NCI-H774 (cell line): Measurements from ENCODE around the gene SOCS2.
"Not testable (repeated sequence)": the region's sequence is repeated elsewhere in the genome, so short reads cannot be mapped to it uniquely, and the experiment has no call there.

Experiments used
- DNase-seq: peaks from one replicate; lab custom pipeline; 2025; lab: John Stamatoyannopoulos, UW

Gene SOCS2

DNA sequence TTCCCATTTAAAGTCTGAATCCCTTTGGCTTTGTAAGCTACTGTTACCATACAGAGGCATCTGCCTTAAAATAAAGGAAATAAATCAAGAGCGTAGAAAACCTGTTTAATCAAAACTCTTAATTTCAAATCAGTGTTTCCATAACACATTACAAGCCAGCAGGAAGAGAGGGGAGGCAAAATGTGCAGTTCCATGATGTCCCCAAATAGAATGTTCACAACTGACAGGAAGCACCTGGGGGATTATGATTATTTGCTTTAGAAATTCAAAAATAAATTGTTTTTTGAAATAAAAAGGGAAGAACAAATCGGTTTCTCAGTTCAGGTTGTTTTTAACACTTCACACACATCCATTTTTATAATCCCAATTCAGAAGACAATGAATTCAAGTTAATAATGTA lies 21.4 kb downstream of the SOCS2 start:
- no peak for DNase-seq

DNA sequence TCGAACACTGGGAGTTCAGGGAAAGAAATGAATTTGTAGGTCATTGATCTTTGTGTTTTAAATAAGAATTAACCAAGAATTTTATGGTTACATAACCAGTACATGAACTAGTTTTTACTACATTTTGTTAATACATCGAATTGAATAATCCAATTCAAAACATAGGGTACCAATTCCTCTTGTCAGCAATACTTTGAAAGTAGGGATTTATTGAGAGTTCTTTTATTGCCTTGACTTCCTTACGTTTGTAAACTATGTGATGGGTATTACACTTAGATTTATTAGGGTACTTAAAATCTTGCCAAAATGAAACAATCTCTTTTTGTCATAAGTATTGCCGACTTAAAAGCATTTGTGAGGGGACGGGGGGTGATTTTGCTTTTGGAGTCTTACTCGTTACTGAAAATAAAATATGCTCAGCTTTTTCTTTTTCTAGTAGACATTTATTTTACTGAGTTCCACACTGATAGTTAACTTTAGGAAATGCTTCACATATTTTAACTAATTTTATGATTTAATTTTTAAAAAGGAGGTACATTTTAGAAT lies 22.4 kb downstream of the SOCS2 start:
- DNase-seq = no peak

DNA sequence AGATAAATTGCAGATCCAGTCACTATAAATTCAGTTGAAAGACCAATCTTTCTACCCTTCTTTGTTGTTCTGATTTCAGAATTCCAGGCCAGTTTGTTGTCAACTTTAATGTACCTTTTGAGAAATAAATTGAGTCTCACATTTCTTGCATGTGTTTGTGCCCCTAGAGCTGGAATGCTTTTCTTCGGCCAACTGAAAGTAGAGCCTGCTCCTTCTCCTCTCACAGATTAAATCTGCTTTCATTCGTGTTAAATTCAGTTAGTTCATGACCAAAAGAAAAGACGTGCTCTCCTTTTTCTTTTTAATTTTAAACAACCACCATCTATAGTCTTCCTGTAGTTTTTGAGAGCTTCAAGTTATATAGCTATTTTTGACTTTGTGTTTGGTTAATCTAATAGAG lies 22.9 kb downstream of the SOCS2 start:
- DNase-seq = no peak

DNA sequence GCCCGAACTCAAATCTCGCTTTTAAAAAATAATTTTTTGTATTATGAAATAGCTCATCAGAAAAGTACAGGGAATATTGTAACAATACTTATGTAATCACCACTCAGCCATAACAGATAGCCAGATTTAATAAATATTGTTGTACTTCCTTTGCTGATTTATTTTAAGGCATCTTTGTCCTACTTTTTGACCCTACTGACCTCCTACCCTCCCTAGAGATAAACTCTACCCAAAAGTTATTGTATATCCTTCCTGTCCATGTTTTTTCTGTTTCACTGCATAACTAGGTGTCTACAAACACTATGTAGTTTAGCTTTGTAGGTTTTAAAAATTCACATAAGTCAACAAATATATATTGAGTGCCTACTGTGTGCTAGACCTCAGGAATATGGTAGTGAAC lies 25.1 kb downstream of the SOCS2 start:
- DNase-seq = no peak

DNA sequence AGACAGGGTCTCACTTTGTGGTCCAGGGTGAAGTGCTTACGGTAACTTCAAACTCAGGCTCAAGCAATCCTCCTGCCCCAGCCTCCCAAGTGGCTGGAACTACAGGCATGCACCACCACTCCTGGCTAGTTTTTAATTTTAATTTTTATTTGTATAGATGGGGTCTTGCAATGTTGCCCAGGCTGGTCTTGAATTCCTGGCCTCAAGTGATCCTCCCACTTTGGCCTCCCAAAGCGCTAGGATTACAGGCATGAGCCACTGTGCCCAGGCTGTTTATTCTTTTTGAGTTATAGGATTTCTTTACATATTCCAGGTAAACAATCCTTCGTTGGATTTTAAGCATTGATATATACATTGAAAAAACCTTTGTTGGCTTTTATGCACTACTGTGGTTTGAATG lies 26.7 kb downstream of the SOCS2 start:
- no peak for DNase-seq

DNA sequence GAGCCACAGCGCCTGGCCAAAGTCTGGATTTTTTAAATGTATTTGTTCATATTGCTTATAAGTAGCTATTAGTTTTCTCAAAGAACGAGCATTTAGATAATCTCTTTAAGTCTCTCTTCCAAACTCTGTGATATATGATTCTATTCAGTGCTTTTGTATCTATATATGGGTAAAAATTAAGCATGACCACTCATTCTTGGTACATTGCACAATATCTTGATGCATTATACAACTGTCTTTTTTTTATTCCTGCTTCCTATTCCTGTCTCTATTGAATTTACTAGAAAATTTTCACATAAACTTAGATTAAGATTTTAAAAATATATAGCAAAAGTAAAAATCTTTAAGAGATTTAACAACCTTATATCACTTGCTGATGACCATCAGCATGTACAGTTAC lies 29.1 kb downstream of the SOCS2 start:
- no peak for DNase-seq

DNA sequence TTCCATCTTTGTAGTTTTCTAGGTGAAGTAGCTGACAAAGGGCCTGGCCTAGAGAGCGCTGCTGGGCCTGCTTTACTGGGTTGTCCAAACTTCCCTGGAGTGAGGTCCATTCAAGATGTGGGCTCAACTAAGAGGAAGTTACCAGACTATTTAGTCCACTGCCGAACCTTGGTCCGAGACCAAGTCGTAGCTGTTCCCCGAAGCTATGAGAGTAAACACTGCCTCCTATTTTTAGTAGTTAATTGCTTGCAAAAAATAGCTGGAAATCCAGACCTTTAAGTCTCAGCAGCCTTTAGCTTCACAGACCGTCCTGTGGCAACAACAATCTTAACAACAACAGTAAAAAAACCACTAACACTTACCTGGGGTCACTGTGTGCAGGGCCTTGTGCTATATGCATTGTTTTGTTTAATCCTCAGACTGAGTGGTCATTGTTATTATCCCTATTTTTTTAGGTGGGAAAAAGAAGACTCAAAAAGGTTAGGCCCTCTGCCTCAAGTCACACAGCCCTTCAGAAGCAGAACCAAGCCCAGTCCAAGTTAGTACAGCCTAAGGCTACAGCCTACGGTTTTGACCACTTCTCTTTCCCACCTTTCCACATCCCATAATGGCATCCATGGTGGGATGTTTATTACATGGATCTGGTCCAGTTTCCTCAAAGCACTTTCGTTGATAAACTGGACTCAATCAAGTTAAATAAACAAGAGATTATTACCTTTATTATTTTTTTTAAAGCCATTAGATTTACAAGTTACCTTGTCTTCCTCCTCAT lies 30.6 kb downstream of the SOCS2 start:
- no peak for DNase-seq

DNA sequence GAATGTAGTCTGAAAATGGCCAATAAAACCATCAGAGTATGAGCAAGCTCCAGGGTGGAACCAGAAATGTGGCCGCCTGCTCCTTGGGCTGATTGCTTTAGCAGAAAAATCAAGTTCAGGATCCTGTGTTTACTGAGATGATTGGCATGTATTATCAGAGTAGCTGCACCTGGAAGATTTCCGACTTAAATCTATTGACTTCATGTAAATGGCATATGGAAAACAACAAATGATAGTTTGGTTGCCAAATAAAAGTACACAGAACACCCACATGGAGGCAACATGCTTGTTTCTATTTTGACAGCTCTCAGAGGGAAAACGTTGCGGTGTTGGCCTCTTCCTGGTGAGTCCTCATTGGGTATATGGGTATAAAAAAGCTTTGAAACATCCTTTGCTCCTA lies 31.3 kb downstream of the SOCS2 start:
- no peak for DNase-seq

DNA sequence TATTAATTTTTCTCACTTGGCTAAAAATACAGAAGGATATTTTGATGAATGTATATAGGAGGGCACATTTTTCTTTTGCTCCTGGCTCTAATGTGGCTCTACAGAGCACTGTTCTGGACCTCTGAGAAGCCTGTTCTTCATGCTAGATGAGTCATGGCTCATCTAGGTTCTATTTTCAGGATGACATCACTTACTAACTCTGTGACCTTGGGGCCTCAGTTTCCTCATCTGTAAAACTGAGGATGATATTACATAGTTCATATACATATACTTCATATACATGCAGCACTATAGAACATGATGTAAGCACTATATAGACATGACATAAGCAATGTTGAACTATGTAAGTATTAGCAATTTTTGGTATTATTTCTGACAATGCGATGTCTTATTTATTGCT lies 35.8 kb downstream of the SOCS2 start:
- no peak for DNase-seq

DNA sequence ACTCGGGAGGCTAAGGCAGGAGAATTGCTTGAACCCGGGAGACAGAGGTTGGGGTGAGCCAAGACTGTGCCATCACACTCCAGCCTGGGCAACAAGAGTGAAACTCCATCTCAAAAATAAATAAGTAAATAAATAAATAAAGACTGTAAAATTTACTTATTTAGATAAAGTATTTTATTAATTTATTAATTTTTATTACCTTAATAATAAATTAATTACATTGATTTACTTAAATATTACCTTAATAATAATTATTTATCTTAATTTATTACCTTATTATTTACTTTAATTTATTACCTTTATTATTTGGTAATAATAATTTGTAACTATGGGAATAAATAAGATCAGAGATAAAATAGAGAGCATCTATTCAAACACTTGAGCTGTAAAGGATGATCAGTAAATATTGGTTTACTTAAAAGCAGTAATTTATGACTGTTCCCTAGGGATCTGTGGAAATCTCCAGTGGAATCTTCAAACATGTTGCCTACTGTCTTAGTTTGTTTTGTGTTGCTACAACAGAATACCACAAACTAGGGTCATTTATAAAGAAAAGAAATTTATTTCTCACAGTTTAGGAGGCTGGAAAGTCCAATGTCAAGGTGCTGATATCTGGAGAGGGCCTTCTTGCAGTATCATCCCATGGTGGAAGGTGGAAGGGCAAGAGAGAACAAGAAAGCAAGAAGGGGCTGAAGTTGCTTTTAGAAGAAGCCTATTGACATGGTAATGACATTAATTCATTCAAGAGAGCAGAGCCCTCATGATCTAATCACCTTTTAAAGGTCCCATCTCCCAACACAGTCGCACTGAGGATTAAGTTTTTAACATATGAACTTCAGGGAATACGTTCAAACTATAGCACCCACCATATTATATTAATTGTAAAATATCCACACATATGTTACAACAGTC lies 37.1 kb downstream of the SOCS2 start:
- DNase-seq = no peak

DNA sequence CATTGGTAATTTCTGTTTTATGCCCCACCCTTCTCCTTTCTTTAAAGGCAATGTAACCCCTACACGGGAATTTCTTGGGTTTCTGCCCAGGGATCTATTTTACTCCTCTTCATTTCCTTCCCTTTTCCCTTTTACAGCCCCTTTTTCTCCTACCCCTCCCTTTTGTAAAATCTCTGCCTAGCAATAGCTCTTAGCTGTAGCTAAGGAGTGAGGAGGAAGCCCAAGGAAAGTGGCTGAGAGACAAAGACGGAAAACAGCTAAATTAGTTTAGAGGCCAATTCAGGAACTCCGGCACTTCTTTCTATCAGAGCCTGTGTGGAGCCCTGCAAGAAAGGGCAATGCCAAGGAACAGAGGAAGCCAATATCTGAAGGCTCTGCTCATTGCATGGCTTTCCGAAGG lies 40.3 kb downstream of the SOCS2 start:
- no peak for DNase-seq

DNA sequence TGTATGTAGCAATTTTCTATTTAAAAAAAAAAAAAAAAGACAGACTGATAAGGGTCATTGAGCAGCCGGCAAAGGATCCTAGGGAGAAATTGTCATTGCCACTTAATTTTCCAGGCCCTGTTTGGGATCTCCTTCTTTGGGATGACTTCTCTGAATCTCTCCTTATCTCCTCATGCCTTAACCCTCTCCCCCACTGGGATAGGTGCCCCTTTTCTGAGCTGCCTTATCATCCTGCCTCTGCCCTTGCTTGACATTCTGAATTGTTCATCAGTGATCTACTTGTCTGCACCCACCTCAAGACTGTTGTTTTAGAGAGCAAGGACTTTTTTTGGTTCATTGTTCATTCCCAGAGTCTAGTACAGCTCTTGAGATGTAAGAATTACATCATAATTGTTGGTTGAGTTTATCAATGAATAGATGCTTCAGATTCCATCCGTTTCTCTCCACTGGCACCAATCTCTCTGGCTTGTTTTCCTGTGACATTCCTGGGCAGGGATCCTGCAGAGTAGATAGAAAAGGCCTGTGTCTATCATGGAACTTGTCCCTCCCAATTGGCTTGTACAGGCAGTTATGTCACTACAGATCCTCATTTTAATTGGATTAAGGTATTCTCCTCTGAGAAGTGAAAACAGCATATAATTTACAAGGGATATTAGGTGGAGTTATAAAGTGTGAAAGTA lies 42.6 kb downstream of the SOCS2 start:
- DNase-seq = no peak

DNA sequence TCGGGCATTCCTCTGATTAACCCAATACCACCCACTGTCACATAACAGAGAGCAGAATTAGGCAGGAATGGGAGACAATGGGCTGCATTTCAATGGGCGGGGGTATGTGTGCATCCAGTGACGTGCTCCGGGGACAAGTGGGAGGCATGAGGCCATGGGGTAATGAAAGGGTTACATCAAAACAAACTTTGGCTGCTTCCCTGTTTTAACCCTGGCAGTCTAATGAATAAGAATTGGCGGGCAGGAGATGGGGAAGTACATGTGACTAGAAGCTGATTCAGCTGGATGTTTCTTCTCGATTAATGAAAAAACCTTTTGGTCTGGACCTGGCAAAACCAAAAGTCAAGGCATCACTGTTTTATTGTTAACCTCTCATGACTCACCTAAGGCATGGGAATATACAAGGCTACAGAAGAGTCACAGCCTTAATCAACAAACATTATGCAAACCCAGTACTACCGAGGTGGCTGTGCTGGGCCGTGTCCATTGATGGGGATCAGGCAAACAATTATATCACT lies 44.2 kb downstream of the SOCS2 start:
- no peak for DNase-seq

DNA sequence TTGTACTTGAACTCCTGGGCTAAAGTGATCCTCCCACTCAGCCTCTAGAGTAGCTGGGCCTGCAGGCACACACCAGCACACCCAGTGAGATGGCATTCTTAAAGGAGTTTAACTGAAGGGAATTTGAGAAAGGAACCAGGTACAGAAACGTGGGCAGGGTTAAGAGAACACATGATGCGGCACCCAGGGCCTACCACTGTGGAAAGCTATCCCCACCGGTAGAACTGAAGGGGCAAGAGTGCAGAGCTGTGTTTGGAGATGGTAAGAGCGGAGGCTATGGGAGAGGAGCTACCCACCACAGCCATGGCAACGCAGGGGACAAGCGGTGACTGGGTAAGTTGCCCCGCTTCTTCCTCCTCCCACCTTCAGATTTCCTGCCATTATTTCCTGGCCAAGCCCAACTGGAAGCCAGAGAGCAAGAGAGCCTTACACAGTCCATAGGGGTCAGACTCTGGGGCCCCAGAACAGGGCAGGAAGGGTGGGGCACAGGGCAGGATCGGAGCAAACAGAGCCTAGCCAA lies 46.5 kb downstream of the SOCS2 start:
- DNase-seq = no peak

DNA sequence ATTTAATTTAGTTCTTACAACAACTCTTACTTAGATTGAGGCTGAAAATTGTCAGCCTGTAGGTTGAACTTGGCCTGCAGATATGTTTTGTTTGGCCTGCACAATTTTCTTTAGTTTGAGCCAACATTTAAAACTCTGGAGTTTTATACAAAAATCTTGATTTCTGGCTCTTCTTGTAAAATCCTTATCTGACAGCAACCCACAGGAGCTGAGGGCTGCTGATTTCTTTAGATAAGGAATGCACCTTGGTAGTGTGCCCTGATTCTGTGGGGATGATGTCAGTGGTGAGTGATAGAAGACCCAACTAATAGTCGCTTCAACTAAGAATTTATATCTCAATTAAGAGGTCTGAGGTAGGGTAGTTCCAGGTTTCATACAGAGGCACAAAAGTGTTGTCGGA lies 49.5 kb downstream of the SOCS2 start:
- no peak for DNase-seq

DNA sequence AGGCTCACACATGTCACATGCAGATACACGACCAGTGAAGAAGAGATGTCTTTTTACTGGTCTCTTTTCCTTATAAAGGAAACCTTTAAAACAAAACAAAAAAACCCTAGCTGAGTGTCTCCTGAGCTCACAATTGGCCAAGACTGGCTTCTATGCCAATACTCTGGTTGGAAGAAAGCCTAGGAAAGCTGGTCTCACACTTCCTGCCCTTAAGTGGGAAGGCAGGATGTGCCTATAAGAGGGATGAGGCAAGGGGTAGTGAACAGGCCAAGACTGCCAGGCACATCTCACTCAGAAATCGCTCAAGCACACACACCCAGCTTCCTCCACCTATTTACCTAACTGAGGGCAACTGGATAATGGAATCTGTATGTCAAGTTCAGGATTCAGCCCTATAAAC lies 50.0 kb downstream of the SOCS2 start:
- DNase-seq = no peak

DNA sequence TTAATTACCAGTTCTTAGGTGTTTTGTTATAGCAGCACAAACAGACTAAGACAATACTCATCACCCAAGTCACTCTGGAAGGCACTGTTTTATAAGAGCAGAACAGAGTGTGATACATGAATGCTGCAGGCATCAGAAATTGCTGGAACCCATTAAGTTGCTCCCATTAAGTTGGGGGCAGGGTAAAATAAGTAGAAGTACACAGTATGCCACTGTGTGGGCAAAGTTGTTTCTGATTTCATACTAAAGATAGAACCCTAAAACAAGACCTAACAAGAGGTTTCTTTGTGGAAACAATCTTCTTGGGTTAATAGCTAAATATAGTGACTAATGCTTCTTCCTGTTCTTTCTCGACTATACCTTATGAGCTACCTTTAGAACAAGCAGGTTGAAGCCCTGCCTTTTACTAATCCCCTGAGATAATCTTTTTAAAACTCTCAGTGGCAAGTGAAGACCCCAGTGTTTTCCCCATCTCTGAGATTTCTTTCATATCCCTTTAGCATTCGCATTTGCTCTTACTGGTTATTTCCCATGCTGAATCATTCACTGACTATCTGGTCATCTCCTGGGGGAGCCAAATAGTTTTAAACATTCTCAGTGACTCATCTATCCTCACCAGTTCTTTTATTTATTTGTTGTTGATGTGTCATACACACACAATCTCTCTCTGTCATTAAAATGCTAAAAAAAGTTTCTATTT lies 52.3 kb downstream of the SOCS2 start:
- no peak for DNase-seq

DNA sequence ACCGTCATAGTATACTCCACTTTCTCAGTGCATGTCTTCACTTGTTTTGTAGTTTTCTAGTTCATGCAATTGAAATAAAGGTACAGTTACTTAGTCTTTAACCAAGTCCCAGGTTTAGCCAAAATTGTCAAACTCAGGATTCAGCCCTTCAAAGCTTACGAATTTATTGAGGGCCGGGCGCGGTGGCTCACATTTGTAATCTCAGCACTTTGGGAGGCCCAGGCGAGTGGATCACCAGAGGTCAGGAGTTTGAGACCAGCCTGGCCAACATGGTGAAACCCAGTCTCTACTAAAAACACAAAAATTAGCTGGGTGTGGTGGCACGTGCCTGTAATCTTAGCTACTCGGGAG lies 52.8 kb downstream of the SOCS2 start:
- DNase-seq = not testable (repeated sequence)

DNA sequence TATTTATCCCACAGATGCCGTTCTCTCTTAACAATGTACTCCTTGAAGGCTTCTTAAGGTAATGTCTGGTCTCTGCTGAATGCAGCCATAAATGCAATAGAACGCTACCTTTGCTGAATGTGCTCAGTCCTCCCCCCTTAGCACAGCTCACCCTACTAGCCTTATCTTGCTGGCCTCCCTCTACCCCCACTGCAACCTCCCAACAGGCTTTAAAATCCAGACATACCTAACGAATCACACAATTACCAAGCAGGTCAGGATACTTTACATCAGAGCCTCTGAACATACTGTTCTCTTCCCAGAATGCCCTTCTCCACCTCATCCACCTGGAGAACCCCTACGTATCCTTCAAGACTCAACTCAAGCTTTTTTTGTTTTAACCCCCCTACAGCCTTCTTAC lies 53.7 kb downstream of the SOCS2 start:
- no peak for DNase-seq
